ENCODE measurements around the gene ATP6V1G2. TPM values are rescaled to one million over a fixed set of nuclear protein-coding genes. Genes with fewer than 3 reads are reported as not detected.

ATP6V1G2 gene
- total and polyA plus RNA-seq, 2 experiments from 2014 or later = 2.4 to 2.7 TPM

DNA sequence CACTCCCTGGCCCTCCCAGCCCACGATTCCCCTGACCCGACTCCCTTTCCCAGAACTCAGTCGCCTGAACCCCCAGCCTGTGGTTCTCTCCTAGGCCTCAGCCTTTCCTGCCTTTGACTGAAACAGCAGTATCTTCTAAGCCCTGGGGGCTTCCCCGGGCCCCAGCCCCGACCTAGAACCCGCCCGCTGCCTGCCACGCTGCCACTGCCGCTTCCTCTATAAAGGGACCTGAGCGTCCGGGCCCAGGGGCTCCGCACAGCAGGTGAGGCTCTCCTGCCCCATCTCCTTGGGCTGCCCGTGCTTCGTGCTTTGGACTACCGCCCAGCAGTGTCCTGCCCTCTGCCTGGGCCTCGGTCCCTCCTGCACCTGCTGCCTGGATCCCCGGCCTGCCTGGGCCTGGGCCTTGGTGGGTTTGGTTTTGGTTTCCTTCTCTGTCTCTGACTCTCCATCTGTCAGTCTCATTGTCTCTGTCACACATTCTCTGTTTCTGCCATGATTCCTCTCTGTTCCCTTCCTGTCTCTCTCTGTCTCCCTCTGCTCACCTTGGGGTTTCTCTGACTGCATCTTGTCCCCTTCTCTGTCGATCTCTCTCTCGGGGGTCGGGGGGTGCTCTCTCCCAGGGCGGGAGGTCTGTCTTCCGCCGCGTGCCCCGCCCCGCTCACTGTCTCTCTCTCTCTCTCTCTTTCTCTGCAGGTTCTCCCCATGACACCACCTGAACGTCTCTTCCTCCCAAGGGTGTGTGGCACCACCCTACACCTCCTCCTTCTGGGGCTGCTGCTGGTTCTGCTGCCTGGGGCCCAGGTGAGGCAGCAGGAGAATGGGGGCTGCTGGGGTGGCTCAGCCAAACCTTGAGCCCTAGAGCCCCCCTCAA is 25.9 kb upstream of the ATP6V1G2 start, which contains the start of gene LTA (continued):
- TF ChIP-seq EZH2phosphoT487 (IDR thresholded peaks at IDR 0.05; ENCODE audit: unreplicated experiment) (no peak), ZNF114 (CRISPR knock-in tag; IDR thresholded peaks at IDR 0.05) (no peak), ZNF331 (CRISPR knock-in tag; IDR thresholded peaks at IDR 0.05; ENCODE audit: low read depth) (no peak), JUNB (IDR thresholded peaks at IDR 0.05; ENCODE audit: unreplicated experiment) (no peak), CTCF (conservative IDR thresholded peaks at IDR 0.05; ENCODE audit: low read depth in 2 of 2) (no peak), EZH2 (IDR thresholded peaks at IDR 0.05; ENCODE audit: low read depth, unreplicated experiment) (no peak)
- TF ChIP-seq, protein P1, sequence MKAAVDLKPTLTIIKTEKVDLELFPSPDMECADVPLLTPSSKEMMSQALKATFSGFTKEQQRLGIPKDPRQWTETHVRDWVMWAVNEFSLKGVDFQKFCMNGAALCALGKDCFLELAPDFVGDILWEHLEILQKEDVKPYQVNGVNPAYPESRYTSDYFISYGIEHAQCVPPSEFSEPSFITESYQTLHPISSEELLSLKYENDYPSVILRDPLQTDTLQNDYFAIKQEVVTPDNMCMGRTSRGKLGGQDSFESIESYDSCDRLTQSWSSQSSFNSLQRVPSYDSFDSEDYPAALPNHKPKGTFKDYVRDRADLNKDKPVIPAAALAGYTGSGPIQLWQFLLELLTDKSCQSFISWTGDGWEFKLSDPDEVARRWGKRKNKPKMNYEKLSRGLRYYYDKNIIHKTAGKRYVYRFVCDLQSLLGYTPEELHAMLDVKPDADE (IDR thresholded peaks at IDR 0.05) = no peak

DNA sequence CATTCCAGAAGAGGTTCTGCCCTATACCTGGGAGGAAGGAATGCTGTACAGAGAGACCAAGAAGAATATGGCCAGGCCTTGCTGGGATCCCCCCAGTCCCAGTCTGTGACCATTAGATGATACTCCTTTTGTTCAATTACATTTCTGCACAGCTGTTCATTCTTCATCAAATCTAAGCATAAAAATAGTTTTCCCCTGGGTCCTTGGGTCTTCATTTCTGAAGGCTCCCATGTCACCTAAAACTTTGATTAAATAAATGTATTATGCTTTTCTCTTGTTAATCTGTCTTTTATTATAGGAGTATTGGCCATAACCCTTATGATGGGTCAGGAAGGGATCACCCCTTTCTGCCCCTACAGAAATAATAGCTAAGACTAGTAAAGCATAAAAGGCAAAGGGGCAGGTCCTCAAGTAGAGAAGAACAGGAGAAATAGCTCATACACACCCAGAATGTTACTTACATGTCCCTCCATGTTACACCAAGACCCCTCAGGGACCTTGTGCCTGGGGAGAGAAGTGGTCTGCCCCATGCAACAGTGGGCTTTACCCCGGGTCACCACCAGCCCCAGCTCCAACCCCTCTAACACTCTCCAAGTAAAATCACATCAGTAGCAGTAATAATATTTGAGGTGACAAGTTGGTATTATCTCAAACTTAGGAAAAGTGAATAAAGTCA is 23.6 kb upstream of the ATP6V1G2 start:
- ATAC-seq (no peak), DNase-seq (ENCODE audit: low spot score) (no peak)
- H3F3A ChIP-seq (replicated peaks; ENCODE audit: low read depth) = no peaks in the 10 kb centered on the region
- H3K36me3 ChIP-seq (ENCODE audit: insufficient read depth) = no peaks in the 10 kb centered on the region
- H2AFZ ChIP-seq = no peak overlapping the region
- Mint-ChIP-seq H3K9me3 (no peaks in the 10 kb centered on the region; the same call in 2 of the 3 replicates), H3K27me3 (ENCODE audit: insufficient read depth, low read depth, poor library complexity) (peaks cover 15% of the 10 kb centered on the region), H3K4me3 (no peak overlapping the region), H3K36me3 (ENCODE audit: low read depth) (no peaks in the 10 kb centered on the region; the same call in 2 of the 3 replicates), H3K27ac (no peak overlapping the region), H3K4me1 (peaks cover 17% of the 10 kb centered on the region)
- no peak overlapping the region for H3K27ac ChIP-seq (ENCODE audit: low read depth)
- H3K27me3 ChIP-seq (ENCODE audit: insufficient read depth) = no peaks in the 10 kb centered on the region
- H3K4me1 ChIP-seq (ENCODE audit: insufficient read depth) = peaks cover 5% of the 10 kb centered on the region; the same call in 1 of the 2 replicates
- no peak overlapping the region for H3K4me2 ChIP-seq
- H3K9me2 ChIP-seq (ENCODE audit: insufficient read depth) = no peaks in the 10 kb centered on the region
- H3K79me2 ChIP-seq (replicated peaks; ENCODE audit: insufficient read depth) = no peaks in the 10 kb centered on the region
- no peak overlapping the region for H3K4me3 ChIP-seq
- no peaks in the 10 kb centered on the region for H4K20me1 ChIP-seq (replicated peaks; ENCODE audit: insufficient read depth)
- TF ChIP-seq ZNF462 (CRISPR knock-in tag; IDR thresholded peaks at IDR 0.05) (no peak), ZNF331 (CRISPR knock-in tag; IDR thresholded peaks at IDR 0.05; ENCODE audit: low read depth) (no peak), CREB1 (CRISPR knock-in tag; IDR thresholded peaks at IDR 0.05; ENCODE audit: low read depth) (no peak), EZH2phosphoT487 (IDR thresholded peaks at IDR 0.05; ENCODE audit: unreplicated experiment) (no peak)
- TF ChIP-seq, protein P1 (IDR thresholded peaks at IDR 0.05) = no peak

Measured in GM23338 (cell line).